Measurements from ENCODE around the gene CKM. TPM values are rescaled to one million over a fixed set of nuclear protein-coding genes. Genes with fewer than 3 reads are reported as not detected.

Gene CKM
- total and polyA plus RNA-seq, 2 donors (not counting 3 experiments of a cell fraction or from before 2014, with no cell fraction given), result not detected

GRCh38 chr19:45351401-45351952 lies 28.8 kb upstream of the CKM start:
- BruUV-seq (replicated peaks), result no TSS peak
- Histone ChIP-seq H4K20me1 (replicated peaks; ENCODE audit: control insufficient read depth, extremely low read depth, insufficient read depth, low read length) (no peaks in the 10 kb centered on the region), H3K9me1 (replicated peaks; ENCODE audit: control insufficient read depth, extremely low read depth, insufficient read depth, low read length) (no peaks in the 10 kb centered on the region), H3K9ac (replicated peaks; ENCODE audit: extremely low read depth, insufficient read depth, low read length) (no peak overlapping the region), H3K27me3 (ENCODE audit: control insufficient read depth in 2 of 2, insufficient read depth in 2 of 2, low read length in 2 of 2) (no peaks in the 10 kb centered on the region), H3K4me3 (replicated peaks in 1 of 3; ENCODE audit: insufficient read depth in 1 of 3, low read depth in 1 of 3, low read length in 3 of 3) (no peak overlapping the region), H3K36me3 (ENCODE audit: control insufficient read depth in 2 of 2, extremely low read depth in 1 of 2, insufficient read depth in 2 of 2, low read length in 2 of 2) (peaks cover 7 to 36% of the 10 kb centered on the region in 2 experiments), H2AFZ (ENCODE audit: low read depth, low read length) (no peak overlapping the region), H3K9me3 (replicated peaks; ENCODE audit: control insufficient read depth, insufficient read depth, low read length) (no peaks in the 10 kb centered on the region), H3K27ac (ENCODE audit: insufficient read depth, low read depth, low read length) (no peak overlapping the region), H3K4me2 (ENCODE audit: insufficient read depth, low read length) (no peak overlapping the region), H3K79me2 (ENCODE audit: control insufficient read depth, insufficient read depth, low read length) (no peaks in the 10 kb centered on the region), H3K4me1 (ENCODE audit: control insufficient read depth, extremely low read depth, insufficient read depth, low read length) (no peaks in the 10 kb centered on the region)
- CTCF ChIA-PET, result interaction anchor here (1.4 kb wide), 1 partner anchor 151 kb away, joined by 4 read pairs; no protein-coding TSS in a partner anchor
- FAIRE-seq (no peak), DNase-seq (ENCODE audit: low read depth, low spot score) (no peak)
- intact Hi-C loops (cut with micrococcal nuclease), result no loop called here
- dilution Hi-C loops (cut with MboI; ENCODE audit: extremely low pct_ligation_motif_present, low sequenced_read_pairs), result no loop called here
- POLR2A ChIA-PET, result no interaction called here
- no peak for TF ChIP-seq MAX (IDR thresholded peaks at IDR 0.05; ENCODE audit: insufficient read depth, insufficient read length)
- no peak for TF ChIP-seq FOS (IDR thresholded peaks at IDR 0.05; ENCODE audit: borderline replicate concordance, insufficient read depth, low read length)
- TF ChIP-seq GATA2 (IDR thresholded peaks at IDR 0.05; ENCODE audit: insufficient read depth, insufficient read length, low read depth, low read length), result no peak
- TF ChIP-seq CTCF (IDR thresholded peaks at IDR 0.05; ENCODE audit: extremely low read depth in 1 of 2, insufficient read depth in 1 of 2, low read depth in 1 of 2, low read length in 2 of 2), result no peak
- no peak for TF ChIP-seq JUN (IDR thresholded peaks at IDR 0.05; ENCODE audit: borderline replicate concordance, insufficient read depth, insufficient read length, low read depth)
- no peak for TF ChIP-seq EZH2 (IDR thresholded peaks at IDR 0.05; ENCODE audit: borderline replicate concordance, low read depth, low read length, severe bottlenecking)
- no peak for TF ChIP-seq POLR2AphosphoS5 (IDR thresholded peaks at IDR 0.05; ENCODE audit: insufficient read depth, low read depth, low read length)
- no peak for TF ChIP-seq POLR2A (IDR thresholded peaks at IDR 0.05; ENCODE audit: low read depth, low read length)
- no peak for TF ChIP-seq MYC (IDR thresholded peaks at IDR 0.05; ENCODE audit: low read depth, low read length)
